Gastroesophageal sphincter (tissue), 3 donors: Measurements from ENCODE around the gene LETM1.

Experiments used
- CTCF ChIP-seq, 4 experiments: fragments of 200-600 bp in 2 of 4; fragments of 450-650 bp in 2 of 4; sonication (generic) in 1 of 4; IDR thresholded peaks; one replicate each; pipeline ENCODE4 v1.5.1; 2017 to 2019; ENCODE audit warnings: antibody characterized with exemption in 4 of 4, mild to moderate bottlenecking in 2 of 4, moderate library complexity in 2 of 4
- POLR2AphosphoS5 ChIP-seq: sonication (generic); formaldehyde crosslinking; IDR thresholded peaks from one replicate; pipeline ENCODE4 v1.6.1; 2017; ENCODE audit warnings: antibody characterized with exemption

GRCh38 chr4:1786544-1787362, 69.2 kb downstream of the LETM1 start:
- no peak for TF ChIP-seq CTCF (IDR thresholded peaks at IDR 0.05)
- TF ChIP-seq POLR2AphosphoS5: no peak
